ENCODE results near the gene FRMPD4. TPM values are rescaled to one million over a fixed set of nuclear protein-coding genes. Genes with fewer than 3 reads are reported as not detected.

Gene FRMPD4
- total and polyA plus RNA-seq, 10 donors = not detected

- intact Hi-C loops (cut with DNase I; ENCODE audit: low total_unique reads) = no loop called here
- Histone ChIP-seq H3K27me3 (replicated peaks in 1 of 7) (peaks cover 0 to 28% (median 15%) of the 10 kb centered on the region in 7 donors), H3K4me3 (no peak overlapping the region), H3K36me3 (no peaks in the 10 kb centered on the region), H3K9me3 (no peaks in the 10 kb centered on the region), H3K4me1 (no peaks in the 10 kb centered on the region), H3K27ac (no peak overlapping the region)
- WGBS, 5 donors = 75 to 87% (median 84%) methylated on average over 4 of the region's 4 CpGs
- no peak for TF ChIP-seq CTCF (IDR thresholded peaks at IDR 0.05 in 8 of 11, conservative IDR thresholded peaks at IDR 0.05 in 3 of 11)
- no peak for TF ChIP-seq POLR2A (IDR thresholded peaks at IDR 0.05)
- TF ChIP-seq POLR2AphosphoS5 (IDR thresholded peaks at IDR 0.05) = no peak
- no peak for DNase-seq
Observed at GRCh38 chrX:12142661-12143060, 4.4 kb downstream of the FRMPD4 start.

DNA sequence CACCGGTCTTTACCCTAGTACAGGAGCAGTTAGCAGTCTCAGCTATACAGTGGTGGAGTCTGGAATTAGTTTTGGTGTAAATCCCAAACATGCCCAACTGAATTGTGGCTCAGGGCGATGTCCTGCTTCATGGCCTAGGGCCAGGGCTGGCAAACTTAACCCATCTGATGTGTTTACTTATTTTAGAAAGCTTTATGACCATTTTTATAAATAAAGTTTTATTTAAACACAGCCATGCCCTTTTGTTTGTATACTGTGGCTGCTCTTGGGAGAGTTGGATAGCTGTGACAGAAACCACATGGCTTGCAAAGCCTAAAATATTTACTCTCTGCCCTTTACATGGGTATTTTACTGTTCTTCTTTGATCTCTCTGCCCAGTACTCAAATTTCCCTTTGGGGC lies 7.1 kb downstream of the FRMPD4 start:
- TF ChIP-seq POLR2AphosphoS5 (IDR thresholded peaks at IDR 0.05) (no peak), CTCF (IDR thresholded peaks at IDR 0.05 in 8 of 11, conservative IDR thresholded peaks at IDR 0.05 in 3 of 11) (no peak), POLR2A (IDR thresholded peaks at IDR 0.05) (no peak)
- intact Hi-C loops (cut with DNase I; ENCODE audit: low total_unique reads) = no loop called here
- Histone ChIP-seq H3K4me3 (no peak overlapping the region), H3K27me3 (replicated peaks in 1 of 7) (peaks cover 0 to 1% (median 0%) of the 10 kb centered on the region in 7 donors), H3K4me1 (no peaks in the 10 kb centered on the region), H3K9me3 (no peaks in the 10 kb centered on the region), H3K36me3 (no peaks in the 10 kb centered on the region), H3K27ac (no peak overlapping the region)
- WGBS, 5 donors = 68 to 87% (median 79%) methylated on average over 2 of the region's 2 CpGs
- no peak for DNase-seq

- TF ChIP-seq POLR2A (IDR thresholded peaks at IDR 0.05) (no peak), CTCF (IDR thresholded peaks at IDR 0.05 in 8 of 11, conservative IDR thresholded peaks at IDR 0.05 in 3 of 11) (no peak), POLR2AphosphoS5 (IDR thresholded peaks at IDR 0.05) (no peak)
Observed at GRCh38 chrX:12149670-12150407, 11.6 kb downstream of the FRMPD4 start.

DNA sequence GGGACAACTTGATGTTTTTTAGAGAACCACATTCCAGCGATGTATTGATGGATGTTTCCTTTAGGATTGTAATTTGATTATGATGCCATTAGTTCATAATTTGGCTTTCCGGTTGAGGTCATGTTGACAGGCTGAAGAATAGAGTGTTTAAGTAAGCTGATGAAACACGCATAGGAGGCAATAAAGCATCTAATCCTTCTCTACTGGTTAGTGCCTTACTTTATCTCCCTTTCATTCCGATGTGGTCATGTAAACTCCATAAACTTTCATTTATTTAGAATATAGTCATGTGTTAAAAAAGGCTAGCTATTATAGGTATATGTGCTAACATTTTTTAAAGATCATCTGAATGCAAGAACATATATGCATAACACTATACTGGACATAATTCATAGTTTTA lies 15.0 kb downstream of the FRMPD4 start:
- 86 to 98% (median 92%) methylated on average over 4 of the region's 4 CpGs for WGBS, 5 donors

More at GRCh38 chrX:12149670-12150407, 11.6 kb downstream of the FRMPD4 start:
- no peak for DNase-seq
- Histone ChIP-seq H3K36me3 (no peaks in the 10 kb centered on the region), H3K4me3 (no peak overlapping the region), H3K4me1 (no peaks in the 10 kb centered on the region), H3K9me3 (no peaks in the 10 kb centered on the region), H3K27me3 (replicated peaks in 1 of 7) (no peaks in the 10 kb centered on the region), H3K27ac (no peak overlapping the region)
- 71 to 91% (median 78%) methylated on average over 4 of the region's 4 CpGs for WGBS, 5 donors
- intact Hi-C loops (cut with DNase I; ENCODE audit: low total_unique reads) = no loop called here

More for the DNA sequence above, 15.0 kb downstream of the FRMPD4 start:
- Histone ChIP-seq H3K36me3 (no peaks in the 10 kb centered on the region), H3K4me3 (no peak overlapping the region), H3K4me1 (no peaks in the 10 kb centered on the region), H3K27ac (no peak overlapping the region), H3K9me3 (no peaks in the 10 kb centered on the region), H3K27me3 (replicated peaks in 1 of 7) (no peaks in the 10 kb centered on the region)
- no peak for TF ChIP-seq POLR2A (IDR thresholded peaks at IDR 0.05)
- TF ChIP-seq POLR2AphosphoS5 (IDR thresholded peaks at IDR 0.05) = no peak
- no peak for TF ChIP-seq CTCF (IDR thresholded peaks at IDR 0.05 in 8 of 11, conservative IDR thresholded peaks at IDR 0.05 in 3 of 11)
- no peak for DNase-seq
- intact Hi-C loops (cut with DNase I; ENCODE audit: low total_unique reads) = no loop called here
